HepG2 (cell line): ENCODE results near the gene TM4SF1. TPM values are rescaled to one million over a fixed set of nuclear protein-coding genes. Genes with fewer than 3 reads are reported as not detected.

Experiments
- ATF4 ChIP-seq, 2 experiments: fragments of 450-650 bp in 1 of 2; sonication (generic) in 1 of 2; formaldehyde crosslinking; IDR thresholded peaks; 2 replicates each; pipeline versions ENCODE4 v1.5.0 to v1.8.0; 2020 to 2022; ENCODE audit warnings: mild to moderate bottlenecking in 1 of 2, missing genetic modification reagents in 1 of 2
- BORCS8-MEF2B ChIP-seq: sonication (generic); formaldehyde crosslinking; IDR thresholded peaks from 2 replicates; pipeline ENCODE4 v1.8.0; 2022; ENCODE audit warnings: mild to moderate bottlenecking, missing genetic modification reagents
- EHMT2 ChIP-seq: fragments of 200-600 bp; sonication (generic); IDR thresholded peaks from 2 replicates; pipeline ENCODE4 v1.7.0; 2017; ENCODE audit warnings: antibody characterized with exemption, low read depth, low read length, borderline replicate concordance
- FOXK1 ChIP-seq: sonication (generic); formaldehyde crosslinking; IDR thresholded peaks from 2 replicates; pipeline ENCODE4 v1.4.0; 2020; ENCODE audit warnings: low read depth, missing genetic modification reagents, borderline replicate concordance
- MYPOP ChIP-seq: sonication (generic); formaldehyde crosslinking; IDR thresholded peaks from 2 replicates; pipeline ENCODE4 v1.8.1; 2023; ENCODE audit warnings: mild to moderate bottlenecking, moderate library complexity, missing genetic modification reagents
- NFE2L1 ChIP-seq: sonication (generic); formaldehyde crosslinking; IDR thresholded peaks from 2 replicates; pipeline ENCODE4 v1.4.0; 2020; ENCODE audit warnings: missing genetic modification reagents, mild to moderate bottlenecking, borderline replicate concordance
- RARG ChIP-seq: sonication (generic); formaldehyde crosslinking; IDR thresholded peaks from 2 replicates; pipeline ENCODE4 v1.4.0; 2020; ENCODE audit warnings: low read depth, mild to moderate bottlenecking, missing genetic modification reagents
- RFX5 ChIP-seq: IDR thresholded peaks from 2 replicates; pipeline ENCODE4 v1.6.1; 2011; ENCODE audit warnings: low read depth, low read length, improper control_type of control experiment
- SP2 ChIP-seq: sonication (generic); formaldehyde crosslinking; IDR thresholded peaks from 2 replicates; pipeline ENCODE4 v1.5.1; 2020; ENCODE audit warnings: mild to moderate bottlenecking, missing genetic modification reagents
- TFE3 ChIP-seq: IDR thresholded peaks from 2 replicates; pipeline ENCODE4 v1.6.1; 2016
- TRIM22 ChIP-seq: fragments of 450-650 bp; IDR thresholded peaks from 2 replicates; pipeline ENCODE4 v1.6.1; 2017
- U2AF1 ChIP-seq: fragments of 200-400 bp; formaldehyde crosslinking; optimal IDR thresholded peaks from 2 replicates; pipeline ENCODE3; 2017; ENCODE audit warnings: mild to moderate bottlenecking, low read depth, low read length
- ZFY ChIP-seq: sonication (generic); formaldehyde crosslinking; IDR thresholded peaks from 2 replicates; pipeline ENCODE4 v1.4.0; 2020; ENCODE audit warnings: missing genetic modification reagents
- ZNF10 ChIP-seq: sonication (generic); formaldehyde crosslinking; IDR thresholded peaks from 2 replicates; pipeline ENCODE4 v1.4.0; 2020; ENCODE audit warnings: mild to moderate bottlenecking, low read depth, missing genetic modification reagents, borderline replicate concordance
- ZNF280B ChIP-seq: sonication (generic); formaldehyde crosslinking; IDR thresholded peaks from 2 replicates; pipeline ENCODE4 v1.5.0; 2020; ENCODE audit warnings: missing genetic modification reagents, mild to moderate bottlenecking, borderline replicate concordance
- ZNF280D ChIP-seq: sonication (generic); formaldehyde crosslinking; IDR thresholded peaks from 2 replicates; pipeline ENCODE4 v1.5.1; 2020; ENCODE audit warnings: mild to moderate bottlenecking, missing genetic modification reagents
- ZNF570 ChIP-seq: sonication (generic); formaldehyde crosslinking; IDR thresholded peaks from 2 replicates; pipeline ENCODE4 v1.4.0; 2020; ENCODE audit warnings: mild to moderate bottlenecking, missing genetic modification reagents, borderline replicate concordance
- ZNF792 ChIP-seq: IDR thresholded peaks from 2 replicates; pipeline ENCODE4 v1.6.1; 2016
- polyA plus RNA-seq, 8 experiments: library from polyadenylated mRNA; depleted of rRNA in 3 of 8; stranded (reverse) in 7 of 8; unstranded in 1 of 8; fragments of >200 nt; fragmentation: Illumina TruSeq in 4 of 8; extraction: Trizol in 4 of 8; gene quantifications; 2 replicates each; pipeline versions ENCODE4 v1.2.1 to v1.2.3, GENCODE V29; 2011 to 2016; ENCODE audit warnings: low read depth in 4 of 8, missing spikeins in 1 of 8, mixed read lengths in 1 of 8; ENCODE audit not compliant: insufficient read depth in 1 of 8
- total RNA-seq, 5 experiments: library from RNA; depleted of rRNA; stranded (reverse); fragments of >200 nt; fragmentation: Illumina TruSeq; extraction: Trizol; gene quantifications; 2 replicates each; pipeline ENCODE4 v1.2.3, GENCODE V29; 2016; ENCODE audit warnings: low read depth in 1 of 5

The TM4SF1 gene
- total and polyA plus RNA-seq, 2 of the 13 experiments (the other 11 are each of a cell fraction or from before 2014, with no cell fraction given), result 431 to 1,359 TPM

GRCh38 chr3:149385617-149386298 lies 8.3 kb upstream of the TM4SF1 start (continued):
- TF ChIP-seq MYPOP (0 out of 2 replicates have a peak, but pooled peaks have one; percentile 43), RARG (CRISPR knock-in tag) (no peak), ZNF792 (peak; percentile 65; the same call in 1 of the 2 replicates), ZNF280D (CRISPR knock-in tag) (0 out of 2 replicates have a peak, but pooled peaks have one; percentile 3), ZNF280B (CRISPR knock-in tag) (no peak), ZNF570 (no peak), RFX5 (peak; percentile 41; the same call in 1 of the 2 replicates), NFE2L1 (CRISPR knock-in tag) (no peak), FOXK1 (peak; percentile 16; the same call in 1 of the 2 replicates), TRIM22 (no peak), SP2 (no peak), ZFY (CRISPR knock-in tag) (peak; percentile 69), BORCS8-MEF2B (CRISPR knock-in tag) (no peak), EHMT2 (no peak), U2AF1 (no peak), ATF4 (CRISPR knock-in tag; IDR thresholded peaks at IDR 0.05) (no peak; a peak in 1 of 4 replicates), TFE3 (CRISPR knock-in tag) (peak; percentile 42; the same call in 1 of the 2 replicates), ZNF10 (CRISPR knock-in tag) (no peak)
